PC-3 (cell line): ENCODE data around the gene UQCC3. TPM values are rescaled to one million over a fixed set of nuclear protein-coding genes. Genes with fewer than 3 reads are reported as not detected.

ENCODE experiments used
- ATAC-seq: fragments of 200-7000 bp; cut with Tn5 transposase; 2 replicates; pipeline ENCODE4 v1.9.1; 2020; ENCODE audit warnings: mild to moderate bottlenecking, moderate library complexity
- BruUV-seq: library from RNA; stranded (reverse); fragments of 400-500 nt; replicated peaks from 2 replicates; lab custom pipeline; 2021; lab: Mats Ljungman, UMichigan
- CTCF ChIA-PET: fragments of 300-600 bp; sonication (Branson Sonifier 250); formaldehyde crosslinking; loops from one replicate; lab custom pipeline; 2022; ENCODE audit warnings: antibody characterized with exemption; lab: Charles Lee
- POLR2A ChIA-PET: fragments of 300-600 bp; sonication (Branson Sonifier 250); formaldehyde crosslinking; loops from one replicate; lab custom pipeline; 2022; ENCODE audit warnings: antibody characterized with exemption; ENCODE audit not compliant: unreplicated experiment; lab: Charles Lee
- DNase-seq: peaks from one replicate; pipeline ENCODE4 v3.0.0-alpha.2; 2015
- H2AFZ ChIP-seq: fragments of 300-600 bp; sonication (generic); 2 replicates; pipeline ENCODE4 v1.6.0; 2016; ENCODE audit warnings: antibody characterized with exemption, low read length
- H3F3A ChIP-seq: fragments of 300-600 bp; sonication (generic); one replicate; pipeline ENCODE4 v1.6.0; 2017; ENCODE audit warnings: antibody characterized with exemption, low read length, control low read depth, mild to moderate bottlenecking; ENCODE audit not compliant: unreplicated experiment
- H3K27ac ChIP-seq: fragments of 300-600 bp; sonication (generic); 2 replicates; pipeline ENCODE4 v1.5.1; 2016; ENCODE audit warnings: mild to moderate bottlenecking, low read length
- H3K27me3 ChIP-seq: fragments of 300-600 bp; sonication (generic); 2 replicates; pipeline ENCODE4 v1.6.1; 2016; ENCODE audit warnings: low read length, mixed read lengths
- H3K36me3 ChIP-seq: fragments of 300-600 bp; sonication (generic); 2 replicates; pipeline ENCODE4 v1.6.1; 2016; ENCODE audit warnings: low read depth, mixed run types, low read length, mixed read lengths
- H3K4me1 ChIP-seq: fragments of 300-600 bp; sonication (generic); 2 replicates; pipeline ENCODE4 v1.5.1; 2016; ENCODE audit warnings: low read length; ENCODE audit not compliant: insufficient read depth
- H3K4me2 ChIP-seq: fragments of 300-600 bp; sonication (generic); 2 replicates; pipeline ENCODE4 v1.6.0; 2016; ENCODE audit warnings: low read length
- H3K4me3 ChIP-seq: fragments of 300-600 bp; sonication (generic); 2 replicates; pipeline ENCODE4 v1.5.1; 2016; ENCODE audit warnings: mild to moderate bottlenecking, low read length, mixed read lengths
- H3K79me2 ChIP-seq: fragments of 300-600 bp; sonication (generic); 2 replicates; pipeline ENCODE4 v1.6.1; 2017; ENCODE audit warnings: low read length, mixed read lengths
- H3K9ac ChIP-seq: fragments of 300-600 bp; sonication (generic); 2 replicates; pipeline ENCODE4 v1.6.0; 2016; ENCODE audit warnings: mild to moderate bottlenecking, low read length
- H3K9me2 ChIP-seq: fragments of 300-600 bp; sonication (generic); replicated peaks from 2 replicates; pipeline ENCODE4 v1.6.1; 2016; ENCODE audit warnings: mixed run types, low read length, mixed read lengths
- H3K9me3 ChIP-seq: fragments of 300-600 bp; sonication (generic); 2 replicates; pipeline ENCODE4 v1.6.1; 2016; ENCODE audit warnings: low read length, mixed read lengths
- H4K20me1 ChIP-seq: fragments of 300-600 bp; sonication (generic); 2 replicates; pipeline ENCODE4 v1.6.1; 2016; ENCODE audit warnings: low read length, mixed read lengths
- CTCF ChIP-seq: fragments of 300-600 bp; sonication (generic); conservative IDR thresholded peaks from 2 replicates; pipeline ENCODE4 v1.5.1; 2017; ENCODE audit warnings: antibody characterized with exemption, low read depth, mild to moderate bottlenecking, low read length
- EZH2 ChIP-seq: fragments of 300-600 bp; sonication (generic); IDR thresholded peaks from one replicate; pipeline ENCODE4 v1.6.1; 2017; ENCODE audit warnings: antibody characterized with exemption, mild to moderate bottlenecking, low read length; ENCODE audit not compliant: unreplicated experiment
- EZH2phosphoT487 ChIP-seq: fragments of 300-600 bp; sonication (generic); IDR thresholded peaks from 2 replicates; pipeline ENCODE4 v1.6.1; 2018; ENCODE audit warnings: mild to moderate bottlenecking, antibody characterized with exemption, low read length, borderline replicate concordance
- intact Hi-C: fragments of 100-400 bp; cut with micrococcal nuclease; formaldehyde crosslinking; loops from 2 replicates; pipeline ENCODE4 v1.9.0; 2023
- total RNA-seq: library from RNA; depleted of rRNA; stranded (reverse); fragments of >200 nt; gene quantifications from 2 replicates; pipeline ENCODE4 v1.2.3, GENCODE V29; 2014

Gene UQCC3
- total RNA-seq, 1 experiment from 2014 or later = 83.6 TPM

DNA sequence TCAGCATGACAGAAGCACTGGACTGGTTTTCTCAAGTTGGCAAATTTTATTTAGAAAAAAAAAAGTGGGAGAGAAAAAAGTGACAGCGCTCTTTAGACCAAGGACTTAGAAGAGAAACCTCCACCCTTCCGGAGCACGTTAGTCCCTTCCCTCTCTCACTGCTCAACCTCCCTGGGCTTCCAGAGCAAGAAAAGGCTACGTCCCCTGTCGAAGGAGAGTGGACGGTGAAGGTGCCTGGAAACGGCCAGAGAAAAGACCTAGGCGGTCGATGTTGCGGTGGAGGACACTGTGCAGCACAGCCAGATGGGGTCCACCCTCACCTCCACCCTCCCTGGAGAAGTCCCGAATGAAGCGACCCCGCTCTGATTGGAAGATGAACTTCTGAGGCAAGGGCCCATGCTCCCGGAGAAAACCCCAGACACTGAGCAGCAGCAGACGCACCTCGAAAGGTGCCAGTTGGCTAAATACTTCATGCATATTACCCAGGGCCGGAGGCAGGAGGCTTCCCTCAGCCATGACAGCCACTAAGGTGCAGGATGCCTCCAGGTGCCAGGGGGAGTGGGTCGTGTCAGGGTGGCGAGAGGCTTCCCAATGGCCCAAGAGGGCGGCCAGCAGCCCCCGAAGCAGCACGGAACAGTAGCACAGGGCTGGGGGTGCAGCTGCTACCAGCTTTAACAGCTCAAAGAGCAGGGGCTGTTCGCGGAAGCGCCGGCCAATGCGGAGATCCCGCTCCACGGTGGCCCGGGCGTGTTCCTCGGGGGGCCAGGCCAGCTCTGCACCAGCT is 24.5 kb upstream of the UQCC3 start:
- Histone ChIP-seq H3K36me3 (peaks cover 30% of the 10 kb centered on the region), H3K4me1 (peaks cover 16% of the 10 kb centered on the region), H3K4me3 (peak overlapping the region; percentile 95; the same call in 1 of the 2 replicates), H3F3A (no peaks in the 10 kb centered on the region), H3K4me2 (peak overlapping the region; percentile 54), H2AFZ (0 out of 2 replicates have a peak overlapping the region, but pooled peaks have one; percentile 19), H3K27me3 (no peaks in the 10 kb centered on the region), H3K9me3 (no peaks in the 10 kb centered on the region), H3K9me2 (no peaks in the 10 kb centered on the region), H3K79me2 (peaks cover 59% of the 10 kb centered on the region), H3K9ac (peak overlapping the region; percentile 13; the same call in 1 of the 2 replicates), H3K27ac (no peak overlapping the region), H4K20me1 (no peaks in the 10 kb centered on the region)
- ATAC-seq (no peak), DNase-seq (no peak)
- CTCF ChIA-PET = interaction anchor here (0.7 to 1.0 kb wide), 3 partner anchors 87 to 234 kb away, joined by 4 to 5 read pairs (median 4); partner anchors contain the start of gene SLC3A2
- TSS peak; percentile 46 for BruUV-seq
- intact Hi-C loops = loop anchor here (5.0 kb wide), 1 partner anchor 35 kb away; the partner anchor contains the start of genes EML3 and ROM1
- TF ChIP-seq EZH2phosphoT487 (no peak), EZH2 (no peak), CTCF (no peak)
- POLR2A ChIA-PET = interaction anchor here (0.6 to 0.7 kb wide), 3 partner anchors 55 to 194 kb away, joined by 3 to 14 read pairs (median 6); no protein-coding TSS in a partner anchor

GRCh38 chr11:62647609-62648005 is 23.9 kb upstream of the UQCC3 start:
- POLR2A ChIA-PET = no interaction called here

More at GRCh38 chr11:62647609-62648005, 23.9 kb upstream of the UQCC3 start:
- no peak for ATAC-seq
- Histone ChIP-seq H3K4me3 (no peak overlapping the region), H3K79me2 (peaks cover 59% of the 10 kb centered on the region), H3K9me3 (no peaks in the 10 kb centered on the region), H3F3A (no peaks in the 10 kb centered on the region), H3K4me1 (peaks cover 21% of the 10 kb centered on the region), H3K4me2 (no peak overlapping the region), H3K36me3 (peaks cover 29% of the 10 kb centered on the region), H3K27me3 (no peaks in the 10 kb centered on the region), H3K9ac (no peak overlapping the region), H3K27ac (no peak overlapping the region), H2AFZ (no peak overlapping the region), H4K20me1 (no peaks in the 10 kb centered on the region), H3K9me2 (no peaks in the 10 kb centered on the region)
- CTCF ChIA-PET = no interaction called here
- no TSS peak for BruUV-seq
- no peak for DNase-seq
- TF ChIP-seq CTCF (no peak), EZH2 (no peak), EZH2phosphoT487 (no peak)
- intact Hi-C loops = loop anchor here (5.0 kb wide), 1 partner anchor 35 kb away; the partner anchor contains the start of genes EML3 and ROM1
